ENCODE measurements around the gene FBP1.

Gene FBP1

DNA sequence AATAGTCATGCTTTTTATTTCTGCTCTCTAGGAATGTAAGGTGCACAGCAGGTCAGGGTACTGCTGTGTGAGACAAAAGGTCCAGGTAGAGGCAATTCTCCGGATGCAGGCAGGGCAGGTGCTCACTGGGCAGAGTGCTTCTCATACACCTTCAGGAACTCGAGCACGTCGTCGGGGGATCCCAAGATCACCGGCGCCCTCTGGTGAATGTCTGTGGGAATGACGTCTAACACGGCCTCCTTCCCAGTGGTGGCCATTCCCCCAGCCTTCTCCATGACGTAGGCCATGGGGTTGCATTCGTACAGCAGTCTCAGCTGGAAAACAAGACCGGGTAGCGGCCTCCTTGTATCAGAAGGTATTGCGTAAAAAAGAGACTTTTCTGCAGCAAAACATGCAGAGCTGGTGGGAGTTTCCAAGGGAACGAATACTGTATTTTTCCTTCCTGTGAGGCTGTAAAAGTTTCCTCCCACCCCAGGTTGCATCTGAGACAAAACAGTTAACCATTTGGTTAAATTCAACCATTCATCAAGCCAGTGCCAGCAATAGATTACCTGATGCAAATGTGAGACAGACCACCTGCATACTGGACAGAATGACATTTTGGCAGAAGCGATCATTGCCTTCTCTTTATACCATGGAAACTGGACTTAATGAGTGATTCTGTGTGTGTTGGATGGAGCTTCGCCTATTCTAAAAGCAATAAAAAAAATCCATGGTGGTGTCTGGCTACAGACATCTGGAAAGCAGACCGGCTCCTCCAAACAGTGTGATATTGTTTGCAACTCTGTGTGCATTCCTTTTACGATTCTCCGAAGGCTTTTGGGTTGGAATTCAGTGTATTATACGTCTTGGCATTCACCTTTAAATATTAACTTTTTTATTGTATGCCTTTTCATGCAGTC lies 35.8 kb downstream of the FBP1 start:
- no peaks in the 10 kb centered on the region for H3K79me2 ChIP-seq (ENCODE audit: insufficient read depth, low read depth)
- H3K4me1 ChIP-seq (ENCODE audit: low read depth, poor library complexity, severe bottlenecking): peaks cover 6% of the 10 kb centered on the region
- H3K27ac ChIP-seq: no peak overlapping the region
- no peak overlapping the region for H3K9ac ChIP-seq
- no peaks in the 10 kb centered on the region for H3K27me3 ChIP-seq (ENCODE audit: insufficient read depth, low read depth)
- TF ChIP-seq, protein P1, sequence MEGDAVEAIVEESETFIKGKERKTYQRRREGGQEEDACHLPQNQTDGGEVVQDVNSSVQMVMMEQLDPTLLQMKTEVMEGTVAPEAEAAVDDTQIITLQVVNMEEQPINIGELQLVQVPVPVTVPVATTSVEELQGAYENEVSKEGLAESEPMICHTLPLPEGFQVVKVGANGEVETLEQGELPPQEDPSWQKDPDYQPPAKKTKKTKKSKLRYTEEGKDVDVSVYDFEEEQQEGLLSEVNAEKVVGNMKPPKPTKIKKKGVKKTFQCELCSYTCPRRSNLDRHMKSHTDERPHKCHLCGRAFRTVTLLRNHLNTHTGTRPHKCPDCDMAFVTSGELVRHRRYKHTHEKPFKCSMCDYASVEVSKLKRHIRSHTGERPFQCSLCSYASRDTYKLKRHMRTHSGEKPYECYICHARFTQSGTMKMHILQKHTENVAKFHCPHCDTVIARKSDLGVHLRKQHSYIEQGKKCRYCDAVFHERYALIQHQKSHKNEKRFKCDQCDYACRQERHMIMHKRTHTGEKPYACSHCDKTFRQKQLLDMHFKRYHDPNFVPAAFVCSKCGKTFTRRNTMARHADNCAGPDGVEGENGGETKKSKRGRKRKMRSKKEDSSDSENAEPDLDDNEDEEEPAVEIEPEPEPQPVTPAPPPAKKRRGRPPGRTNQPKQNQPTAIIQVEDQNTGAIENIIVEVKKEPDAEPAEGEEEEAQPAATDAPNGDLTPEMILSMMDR (conservative IDR thresholded peaks at IDR 0.05; ENCODE audit: low read depth, low read length): peak; percentile 87
- peak overlapping the region; percentile 14; the same call in 1 of the 2 replicates for H3K4me2 ChIP-seq
- H3K36me3 ChIP-seq (ENCODE audit: insufficient read depth): no peaks in the 10 kb centered on the region
- H2AFZ ChIP-seq (ENCODE audit: low read depth): 0 out of 2 replicates have a peak overlapping the region, but pooled peaks have one; percentile 5
- no peaks in the 10 kb centered on the region for H4K20me1 ChIP-seq (ENCODE audit: insufficient read depth)
- H3K4me3 ChIP-seq (IDR thresholded peaks at IDR 0.05; ENCODE audit: insufficient read depth, low read depth, low read length): no peak overlapping the region

DNA sequence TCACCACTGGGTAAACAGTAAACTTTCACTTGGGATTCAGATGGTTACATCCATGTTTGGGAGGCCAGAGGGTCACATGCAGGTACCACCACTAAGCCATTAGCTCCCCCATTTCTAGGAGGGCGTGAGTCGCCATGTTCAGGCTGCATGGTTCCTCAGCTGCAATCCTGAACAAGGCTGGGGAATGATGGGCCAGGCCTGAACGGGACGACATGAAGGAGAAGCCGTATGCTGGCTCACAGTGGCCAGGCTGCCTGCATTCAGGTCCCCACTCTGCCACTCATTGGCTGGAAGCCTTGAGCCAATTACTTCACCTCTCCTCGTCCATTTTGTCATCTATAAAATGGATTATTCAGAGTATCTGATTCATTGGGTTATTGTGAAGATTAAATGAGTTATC lies 36.7 kb downstream of the FBP1 start:
- Histone ChIP-seq H3K9ac (no peak overlapping the region), H3K27me3 (ENCODE audit: insufficient read depth, low read depth) (no peaks in the 10 kb centered on the region), H2AFZ (ENCODE audit: low read depth) (no peak overlapping the region), H3K4me2 (no peak overlapping the region; the same call in 1 of the 2 replicates), H3K4me1 (ENCODE audit: low read depth, poor library complexity, severe bottlenecking) (peaks cover 6% of the 10 kb centered on the region), H3K4me3 (IDR thresholded peaks at IDR 0.05; ENCODE audit: insufficient read depth, low read depth, low read length) (no peak overlapping the region), H3K27ac (no peak overlapping the region), H4K20me1 (ENCODE audit: insufficient read depth) (no peaks in the 10 kb centered on the region), H3K36me3 (ENCODE audit: insufficient read depth) (no peaks in the 10 kb centered on the region), H3K79me2 (ENCODE audit: insufficient read depth, low read depth) (no peaks in the 10 kb centered on the region)
- TF ChIP-seq, protein P1 (conservative IDR thresholded peaks at IDR 0.05; ENCODE audit: low read depth, low read length): no peak

DNA sequence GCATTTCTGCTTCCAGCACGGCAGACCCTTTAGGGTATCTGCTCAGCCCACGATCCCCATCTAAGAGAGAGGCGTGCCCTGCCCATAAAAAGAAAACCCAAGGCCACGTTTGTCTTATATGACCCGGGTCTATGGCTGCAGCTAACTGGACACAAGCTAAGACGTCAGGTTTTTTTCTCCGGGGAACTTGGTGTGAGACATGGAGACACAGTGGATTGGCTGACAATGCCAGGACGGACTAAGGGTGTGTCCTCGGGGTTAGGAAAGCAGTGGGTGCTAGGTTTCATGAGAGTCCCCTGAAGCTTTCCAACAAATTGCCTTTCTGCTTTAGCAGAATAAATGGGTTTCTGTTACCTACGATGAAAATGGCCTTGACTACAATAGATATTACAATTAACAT lies 38.6 kb downstream of the FBP1 start:
- no peaks in the 10 kb centered on the region for H3K36me3 ChIP-seq (ENCODE audit: insufficient read depth)
- H3K27me3 ChIP-seq (ENCODE audit: insufficient read depth, low read depth): no peaks in the 10 kb centered on the region
- no peak overlapping the region for H3K9ac ChIP-seq
- no peak overlapping the region for H2AFZ ChIP-seq (ENCODE audit: low read depth)
- H3K79me2 ChIP-seq (ENCODE audit: insufficient read depth, low read depth): no peaks in the 10 kb centered on the region
- no peak overlapping the region for H3K27ac ChIP-seq
- no peaks in the 10 kb centered on the region for H4K20me1 ChIP-seq (ENCODE audit: insufficient read depth)
- H3K4me1 ChIP-seq (ENCODE audit: low read depth, poor library complexity, severe bottlenecking): peaks cover 6% of the 10 kb centered on the region
- TF ChIP-seq, protein P1 (conservative IDR thresholded peaks at IDR 0.05; ENCODE audit: low read depth, low read length): no peak
- H3K4me2 ChIP-seq: no peak overlapping the region
- no peak overlapping the region for H3K4me3 ChIP-seq (IDR thresholded peaks at IDR 0.05; ENCODE audit: insufficient read depth, low read depth, low read length)

DNA sequence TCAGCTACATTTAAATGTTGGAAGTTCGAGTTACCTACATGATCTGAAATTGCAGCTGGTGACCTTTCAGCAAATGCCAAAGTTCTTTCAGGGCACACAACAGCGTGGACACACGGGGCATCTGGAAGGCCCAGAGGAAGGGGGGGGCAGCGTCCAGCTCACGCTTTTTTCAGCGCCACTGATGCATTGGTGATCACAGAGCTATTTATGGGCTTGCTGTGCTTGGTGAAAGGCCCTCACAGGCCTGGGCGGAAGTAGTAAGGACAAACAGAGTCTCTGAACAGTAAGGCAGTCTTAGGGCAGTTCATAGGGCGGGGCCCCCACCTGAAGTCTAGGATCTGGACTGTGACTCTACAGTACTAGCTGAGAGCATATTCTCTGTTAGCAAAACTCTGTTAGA lies 39.1 kb downstream of the FBP1 start:
- Histone ChIP-seq H3K27ac (no peak overlapping the region), H3K9ac (no peak overlapping the region), H3K27me3 (ENCODE audit: insufficient read depth, low read depth) (no peaks in the 10 kb centered on the region), H3K36me3 (ENCODE audit: insufficient read depth) (no peaks in the 10 kb centered on the region), H3K79me2 (ENCODE audit: insufficient read depth, low read depth) (no peaks in the 10 kb centered on the region), H3K4me2 (no peak overlapping the region), H3K4me3 (IDR thresholded peaks at IDR 0.05; ENCODE audit: insufficient read depth, low read depth, low read length) (no peak overlapping the region), H3K4me1 (ENCODE audit: low read depth, poor library complexity, severe bottlenecking) (peaks cover 6% of the 10 kb centered on the region), H4K20me1 (ENCODE audit: insufficient read depth) (no peaks in the 10 kb centered on the region), H2AFZ (ENCODE audit: low read depth) (no peak overlapping the region)
- TF ChIP-seq, protein P1 (conservative IDR thresholded peaks at IDR 0.05; ENCODE audit: low read depth, low read length): no peak
